ENCODE data around the gene KLK6.

DNA sequence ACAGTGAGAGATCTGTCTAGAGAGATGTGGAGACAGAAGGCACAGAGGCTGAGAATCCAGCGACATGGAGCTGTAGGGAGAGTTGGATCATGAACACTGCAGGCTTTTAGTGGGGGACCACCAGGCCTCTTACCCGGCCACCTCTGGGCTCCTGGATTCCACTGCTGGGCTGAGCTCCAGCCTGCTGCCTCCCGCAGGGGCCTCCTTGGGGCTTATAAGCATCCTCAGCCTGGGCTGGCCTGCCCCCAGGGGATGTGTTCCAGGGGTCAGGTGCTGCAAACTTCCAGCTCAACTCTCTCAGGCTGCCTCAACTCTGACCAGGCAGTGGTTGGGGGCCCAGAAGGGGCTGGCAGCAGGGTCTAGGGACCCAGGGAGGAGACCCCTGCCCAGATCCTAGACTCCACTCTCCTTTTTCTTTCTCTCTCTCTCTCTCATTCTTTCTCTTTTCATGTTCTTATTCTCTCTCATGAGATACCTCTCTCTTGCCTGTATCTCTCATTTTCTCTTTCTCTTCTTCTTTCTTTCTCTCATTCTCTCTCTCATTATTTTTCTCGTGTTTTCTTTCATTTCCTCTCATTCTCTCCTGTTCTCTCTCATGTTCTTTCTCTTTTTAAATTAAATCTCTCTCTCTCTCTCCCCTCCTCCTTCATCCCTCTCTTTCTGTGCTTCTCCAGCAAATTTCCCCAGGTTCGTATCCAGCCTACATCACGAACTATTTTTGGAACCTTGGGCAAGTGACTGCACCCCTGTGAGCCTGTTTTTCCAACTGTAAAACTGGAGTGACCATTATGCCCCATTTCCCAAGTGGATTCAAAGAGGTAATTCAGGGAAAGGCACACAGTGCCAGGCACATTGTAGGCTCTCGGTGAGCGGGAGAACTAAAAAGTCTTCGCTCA, 57.9 kb downstream of the KLK6 start, which contains the start of gene KLK4:
- TF ChIP-seq, protein P1, sequence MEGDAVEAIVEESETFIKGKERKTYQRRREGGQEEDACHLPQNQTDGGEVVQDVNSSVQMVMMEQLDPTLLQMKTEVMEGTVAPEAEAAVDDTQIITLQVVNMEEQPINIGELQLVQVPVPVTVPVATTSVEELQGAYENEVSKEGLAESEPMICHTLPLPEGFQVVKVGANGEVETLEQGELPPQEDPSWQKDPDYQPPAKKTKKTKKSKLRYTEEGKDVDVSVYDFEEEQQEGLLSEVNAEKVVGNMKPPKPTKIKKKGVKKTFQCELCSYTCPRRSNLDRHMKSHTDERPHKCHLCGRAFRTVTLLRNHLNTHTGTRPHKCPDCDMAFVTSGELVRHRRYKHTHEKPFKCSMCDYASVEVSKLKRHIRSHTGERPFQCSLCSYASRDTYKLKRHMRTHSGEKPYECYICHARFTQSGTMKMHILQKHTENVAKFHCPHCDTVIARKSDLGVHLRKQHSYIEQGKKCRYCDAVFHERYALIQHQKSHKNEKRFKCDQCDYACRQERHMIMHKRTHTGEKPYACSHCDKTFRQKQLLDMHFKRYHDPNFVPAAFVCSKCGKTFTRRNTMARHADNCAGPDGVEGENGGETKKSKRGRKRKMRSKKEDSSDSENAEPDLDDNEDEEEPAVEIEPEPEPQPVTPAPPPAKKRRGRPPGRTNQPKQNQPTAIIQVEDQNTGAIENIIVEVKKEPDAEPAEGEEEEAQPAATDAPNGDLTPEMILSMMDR (IDR thresholded peaks at IDR 0.05; ENCODE audit: insufficient read depth, low read depth, low read length): no peak
- TF ChIP-seq EZH2 (IDR thresholded peaks at IDR 0.05; ENCODE audit: insufficient read depth, low read length): no peak

Data from astrocyte (in vitro differentiated cells and primary cell).